AG04450 (cell line): ENCODE results near the gene PCCB. TPM values are rescaled to one million over a fixed set of nuclear protein-coding genes. Genes with fewer than 3 reads are reported as not detected.

Source experiments
- CTCF ChIA-PET: fragments of 300-600, 350-600 bp; formaldehyde crosslinking; extraction: SDS; loops from one replicate; lab custom pipeline; 2022; ENCODE audit warnings: antibody characterized with exemption, inconsistent platforms; lab: Charles Lee
- POLR2A ChIA-PET: fragments of 350-600 bp; formaldehyde crosslinking; extraction: SDS; loops from one replicate; lab custom pipeline; 2021; ENCODE audit warnings: antibody characterized with exemption, inconsistent platforms; lab: Yijun Ruan, JAX
- DNase-seq: peaks from one replicate; pipeline ENCODE4 v3.0.0-alpha.2; 2011; ENCODE audit warnings: low read depth, low spot score
- H3K27ac ChIP-seq: one replicate; pipeline ENCODE4 v1.5.1; 2012; ENCODE audit warnings: low read depth, low read length, control low read depth
- H3K27me3 ChIP-seq: one replicate; pipeline ENCODE4 v1.6.0; 2012; ENCODE audit warnings: low read length; ENCODE audit not compliant: control insufficient read depth, insufficient read depth
- H3K4me3 ChIP-seq: 2 replicates; pipeline ENCODE4 v1.5.1; 2011; ENCODE audit warnings: mild to moderate bottlenecking, low read depth, low read length, control low read depth
- H3K9me3 ChIP-seq: 2 replicates; pipeline ENCODE4 v1.5.1; 2012; ENCODE audit warnings: low read length; ENCODE audit not compliant: control insufficient read depth, insufficient read depth
- polyA plus RNA-seq: library from polyadenylated mRNA; depleted of rRNA; stranded (reverse); fragments of >200 nt; gene quantifications from 2 replicates; pipeline ENCODE4 v1.2.3, GENCODE V29; 2011
- TF ChIP-seq, protein P1 (sequence below): IDR thresholded peaks from 2 replicates; pipeline ENCODE4 v1.5.1; 2011; ENCODE audit warnings: low read depth, low read length, control low read depth, inconsistent platforms

The PCCB gene
- polyA plus RNA-seq, 1 experiment = 67.7 TPM

DNA sequence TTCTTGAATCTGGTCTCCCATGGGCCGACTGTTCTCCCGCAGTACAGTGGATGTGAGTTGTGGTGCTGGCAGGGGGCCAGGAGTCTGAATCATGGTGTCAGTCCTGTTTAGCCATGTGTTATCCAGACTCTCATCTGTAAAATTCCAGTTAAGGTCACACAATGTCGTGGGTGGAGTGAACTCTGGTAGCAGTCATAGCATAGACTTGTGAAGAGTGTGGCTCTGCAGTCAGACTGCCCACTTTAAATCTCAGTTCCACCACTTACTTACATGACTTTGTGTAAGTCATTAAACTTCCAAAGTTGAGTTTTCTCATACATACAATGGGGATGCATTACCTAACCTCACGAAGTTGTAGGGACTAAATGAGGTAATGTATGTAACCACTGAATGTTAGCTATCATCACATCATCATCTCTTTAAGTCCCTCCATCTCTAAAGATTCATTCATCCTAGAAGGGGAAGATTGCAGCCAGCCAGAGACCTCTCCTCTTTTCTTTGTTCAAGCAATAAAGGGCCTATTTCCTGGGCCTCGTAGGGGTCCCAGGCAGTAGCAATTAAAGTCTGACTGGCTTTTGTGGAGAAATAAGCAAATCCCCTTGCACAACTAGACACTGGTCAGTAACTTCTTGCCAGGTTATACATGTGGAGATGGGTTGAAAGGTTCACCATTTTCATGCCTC lies 93.9 kb downstream of the PCCB start:
- peak overlapping the region; percentile 63 for H3K27ac ChIP-seq
- peak; percentile 86 for DNase-seq

DNA sequence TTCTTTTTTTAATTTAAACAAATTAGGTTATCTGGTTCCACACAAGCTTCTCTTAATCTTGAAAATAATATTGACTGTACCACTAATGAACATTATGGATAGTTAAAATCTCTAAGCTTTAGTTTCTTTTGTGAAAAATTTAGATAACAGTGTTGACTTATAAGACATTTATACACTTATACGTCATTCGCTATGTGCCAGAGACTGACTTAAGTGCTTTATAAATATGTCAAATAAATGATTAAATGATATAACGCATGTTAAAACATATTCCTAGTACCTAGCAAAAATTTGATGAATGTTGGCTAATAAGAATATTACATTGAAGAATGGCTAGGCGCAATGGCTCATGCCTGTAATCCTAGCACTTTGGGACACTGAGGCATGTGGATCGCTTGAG lies 96.3 kb downstream of the PCCB start:
- POLR2A ChIA-PET = interaction anchor here (0.7 kb wide), 1 partner anchor 150 kb away, joined by 3 read pairs; the partner anchor contains the start of gene MSL2
- CTCF ChIA-PET = interaction anchor here (0.6 to 4.1 kb wide), 2 partner anchors 117 to 406 kb away, joined by 3 to 13 read pairs; partner anchors contain the start of gene STAG1
- no peak overlapping the region for H3K4me3 ChIP-seq
- no peak overlapping the region for H3K27ac ChIP-seq
- no peaks in the 10 kb centered on the region for H3K27me3 ChIP-seq
- no peaks in the 10 kb centered on the region for H3K9me3 ChIP-seq
- TF ChIP-seq, protein P1, sequence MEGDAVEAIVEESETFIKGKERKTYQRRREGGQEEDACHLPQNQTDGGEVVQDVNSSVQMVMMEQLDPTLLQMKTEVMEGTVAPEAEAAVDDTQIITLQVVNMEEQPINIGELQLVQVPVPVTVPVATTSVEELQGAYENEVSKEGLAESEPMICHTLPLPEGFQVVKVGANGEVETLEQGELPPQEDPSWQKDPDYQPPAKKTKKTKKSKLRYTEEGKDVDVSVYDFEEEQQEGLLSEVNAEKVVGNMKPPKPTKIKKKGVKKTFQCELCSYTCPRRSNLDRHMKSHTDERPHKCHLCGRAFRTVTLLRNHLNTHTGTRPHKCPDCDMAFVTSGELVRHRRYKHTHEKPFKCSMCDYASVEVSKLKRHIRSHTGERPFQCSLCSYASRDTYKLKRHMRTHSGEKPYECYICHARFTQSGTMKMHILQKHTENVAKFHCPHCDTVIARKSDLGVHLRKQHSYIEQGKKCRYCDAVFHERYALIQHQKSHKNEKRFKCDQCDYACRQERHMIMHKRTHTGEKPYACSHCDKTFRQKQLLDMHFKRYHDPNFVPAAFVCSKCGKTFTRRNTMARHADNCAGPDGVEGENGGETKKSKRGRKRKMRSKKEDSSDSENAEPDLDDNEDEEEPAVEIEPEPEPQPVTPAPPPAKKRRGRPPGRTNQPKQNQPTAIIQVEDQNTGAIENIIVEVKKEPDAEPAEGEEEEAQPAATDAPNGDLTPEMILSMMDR = no peak
- DNase-seq = no peak

More for the DNA sequence above, 93.9 kb downstream of the PCCB start:
- H3K9me3 ChIP-seq = no peaks in the 10 kb centered on the region
- TF ChIP-seq, protein P1 = no peak
- no peaks in the 10 kb centered on the region for H3K27me3 ChIP-seq
- ChIA-PET POLR2A (no interaction called here), CTCF (interaction anchor here (0.5 to 2.0 kb wide), 3 partner anchors 247 to 670 kb away, joined by 3 to 10 read pairs (median 3); partner anchors contain the start of gene STAG1)
- no peak overlapping the region for H3K4me3 ChIP-seq

DNA sequence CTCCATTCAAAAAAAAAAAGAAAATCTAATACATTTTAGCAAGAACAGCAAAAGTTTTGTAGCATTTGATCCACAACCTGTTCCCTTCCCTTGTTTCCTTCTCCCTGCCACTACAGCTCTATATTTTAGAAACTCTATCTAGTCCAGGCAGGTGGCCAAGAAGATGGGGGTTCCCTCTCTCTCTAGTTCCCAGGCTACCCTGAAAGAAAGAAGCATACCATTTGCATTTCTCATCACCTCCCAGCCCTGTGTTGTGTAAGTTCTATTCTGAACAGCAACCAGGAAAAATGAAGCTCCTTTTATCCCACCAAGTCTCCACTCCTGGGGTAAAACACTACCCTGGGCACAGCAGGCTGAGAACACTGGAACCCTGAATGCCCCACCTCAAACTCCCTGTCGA lies 100.0 kb downstream of the PCCB start:
- Histone ChIP-seq H3K27ac (peak overlapping the region; percentile 100), H3K9me3 (no peaks in the 10 kb centered on the region), H3K4me3 (peak overlapping the region; percentile 42), H3K27me3 (no peaks in the 10 kb centered on the region)
- ChIA-PET CTCF (interaction anchor here (0.8 to 4.1 kb wide), 7 partner anchors 16 to 664 kb away, joined by 4 to 17 read pairs (median 9); partner anchors contain the start of gene STAG1), POLR2A (interaction anchor here (0.7 to 3.8 kb wide), 7 partner anchors 14 to 402 kb away, joined by 3 to 19 read pairs (median 5); partner anchors contain the start of gene STAG1)
- DNase-seq = peak; percentile 92
- TF ChIP-seq, protein P1 = no peak

DNA sequence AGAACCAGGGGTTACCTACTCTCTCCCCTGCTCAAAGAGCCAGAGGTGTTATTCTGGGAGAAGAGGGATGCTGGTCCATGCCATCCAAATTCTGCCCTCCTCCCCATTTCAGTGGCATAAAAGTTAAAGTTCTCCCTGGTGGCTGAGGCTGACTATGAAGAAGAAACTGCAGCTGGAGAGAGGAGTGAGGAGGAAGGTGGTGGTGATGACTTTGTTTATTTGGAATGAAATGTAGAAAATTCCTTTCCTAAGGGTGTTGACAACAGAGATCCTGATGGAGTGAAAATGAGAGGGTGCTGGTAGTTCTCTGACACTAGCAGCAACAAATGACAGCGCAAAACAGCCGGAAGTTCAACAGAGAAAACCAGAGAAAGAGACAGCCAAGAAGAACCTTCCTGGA lies 100.4 kb downstream of the PCCB start:
- CTCF ChIA-PET = interaction anchor here (0.9 to 3.0 kb wide), 8 partner anchors 16 to 663 kb away, joined by 3 to 17 read pairs (median 8); partner anchors contain the start of gene STAG1
- DNase-seq = peak; percentile 55
- Histone ChIP-seq H3K27ac (peak overlapping the region; percentile 100), H3K9me3 (no peaks in the 10 kb centered on the region), H3K4me3 (peak overlapping the region; percentile 42), H3K27me3 (no peaks in the 10 kb centered on the region)
- POLR2A ChIA-PET = interaction anchor here (0.7 to 3.8 kb wide), 6 partner anchors 14 to 402 kb away, joined by 3 to 19 read pairs (median 6); partner anchors contain the start of gene STAG1
- TF ChIP-seq, protein P1 = 0 out of 2 replicates have a peak, but pooled peaks have one; percentile 12
